HG03565 (cell line): ENCODE measurements around the gene FAM219A.
"Not testable (repeated sequence)": the region's sequence is repeated elsewhere in the genome, so short reads cannot be mapped to it uniquely, and the experiment has no call there.

Experiments
- ATAC-seq: cut with Tn5 transposase; IDR thresholded peaks from one replicate; pipeline ENCODE4 v1.9.1; 2021; ENCODE audit warnings: mild to moderate bottlenecking, moderate library complexity; ENCODE audit not compliant: unreplicated experiment

The FAM219A gene

DNA sequence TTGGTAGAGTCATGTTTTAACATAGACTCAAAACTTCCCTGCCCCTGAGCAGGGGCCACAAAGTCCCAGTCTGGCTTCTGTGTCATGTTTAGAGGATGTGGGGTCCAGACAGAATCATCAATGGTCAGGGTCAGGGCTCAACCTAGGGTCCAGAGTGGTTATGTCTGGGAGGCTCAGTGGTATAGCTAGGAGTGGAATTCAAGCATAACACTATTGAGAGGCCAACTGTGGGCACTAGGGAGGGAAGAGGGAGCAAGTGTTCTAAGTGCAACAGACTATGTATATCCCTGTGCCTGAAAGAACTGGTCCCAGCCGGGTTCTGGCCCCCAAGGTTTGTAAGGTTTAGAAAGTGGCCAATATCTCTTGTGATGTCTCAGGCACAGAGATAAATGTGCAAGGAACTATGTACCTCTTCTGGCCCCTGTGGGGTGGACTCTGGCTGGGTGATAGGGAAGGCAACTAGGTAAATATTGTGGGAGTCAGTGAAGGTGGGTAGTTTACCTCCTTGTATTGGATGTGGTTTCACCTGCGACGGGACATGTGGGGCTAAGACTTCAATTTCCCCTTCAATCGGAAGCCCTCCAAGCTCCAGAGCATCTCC lies 95.7 kb downstream of the FAM219A start:
- no peak for ATAC-seq

DNA sequence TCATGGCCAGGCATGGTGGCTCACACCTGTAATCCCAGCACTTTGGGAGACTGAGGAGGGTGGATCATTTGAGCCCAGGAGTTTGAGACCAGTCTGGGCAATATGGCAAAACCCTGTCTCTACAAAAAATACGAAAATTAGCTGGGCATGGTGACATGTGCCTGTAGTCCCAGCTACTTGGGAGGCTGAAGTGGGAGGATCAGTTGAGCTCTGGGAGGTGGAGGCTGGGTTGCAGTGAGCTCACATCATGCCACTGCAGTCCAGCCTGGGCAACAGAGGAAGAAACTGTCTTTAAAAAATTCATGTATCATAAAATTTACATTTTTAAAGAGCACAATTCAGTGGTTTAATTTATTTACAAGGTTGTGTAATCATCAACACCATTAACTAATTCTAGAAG lies 105.4 kb downstream of the FAM219A start:
- ATAC-seq = not testable (repeated sequence)

DNA sequence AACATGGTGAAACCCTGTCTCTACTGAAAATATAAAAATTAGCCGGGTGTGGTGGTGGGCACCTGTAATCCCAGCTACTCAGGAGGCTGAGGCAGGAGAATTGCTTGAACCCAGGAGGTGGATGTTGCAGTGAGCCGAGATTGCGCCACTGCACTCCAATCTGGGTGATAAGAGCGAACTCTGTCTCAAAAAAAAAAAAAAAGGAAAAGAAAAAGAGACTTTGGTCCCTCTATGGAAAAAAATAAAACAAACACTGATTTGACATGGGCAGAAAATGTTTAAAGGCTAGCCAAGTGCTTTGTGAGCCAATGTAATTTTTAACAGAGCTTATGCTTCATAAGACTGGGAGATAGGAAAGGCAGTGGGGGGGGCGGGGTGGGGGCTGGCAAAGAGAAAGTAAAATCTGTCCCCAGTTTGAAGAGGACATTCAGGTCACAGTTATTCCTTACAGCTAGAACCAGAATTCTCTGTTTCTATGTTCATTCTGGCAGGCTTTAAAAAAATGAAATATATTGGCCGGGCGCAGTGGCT lies 106.2 kb downstream of the FAM219A start:
- ATAC-seq = not testable (repeated sequence)

DNA sequence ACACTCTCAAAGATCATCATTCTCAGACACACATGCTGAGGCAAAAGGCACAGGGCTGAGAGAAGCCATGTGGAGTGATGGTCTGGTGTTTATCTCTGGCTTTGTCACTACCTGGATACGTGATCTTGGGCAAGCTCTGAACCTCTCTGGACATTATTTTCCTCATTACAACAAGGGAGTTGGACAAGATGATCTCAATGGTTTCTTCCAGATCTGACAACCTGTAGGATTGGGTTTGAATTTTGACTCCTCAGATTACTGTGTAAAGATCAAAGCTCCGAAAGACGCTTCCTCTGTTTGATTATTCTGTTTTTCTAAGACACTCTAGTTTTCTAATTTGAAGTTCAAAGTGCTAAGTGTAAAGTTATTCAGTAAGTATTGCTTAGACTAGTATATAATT lies 109.0 kb downstream of the FAM219A start:
- ATAC-seq = no peak
